Esophagus squamous epithelium (tissue), 4 donors: Measurements from ENCODE around the gene RGL4.

ENCODE experiments used
- POLR2A ChIP-seq, 4 donors: fragments of 450-650 bp; IDR thresholded peaks; one replicate each; pipeline ENCODE4 v1.6.1; 2017; ENCODE audit warnings: antibody characterized with exemption in 4 of 4, mild to moderate bottlenecking in 4 of 4, moderate library complexity in 3 of 4
- TF ChIP-seq, protein P1 (sequence below), 6 experiments: fragments of 450-650 bp in 4 of 6; fragments of 200-600 bp in 2 of 6; sonication (generic) in 2 of 6; IDR thresholded peaks; one replicate each; pipeline ENCODE4 v1.5.1; 2016 to 2019; ENCODE audit warnings: antibody characterized with exemption in 6 of 6, mild to moderate bottlenecking in 4 of 6, moderate library complexity in 4 of 6

DNA sequence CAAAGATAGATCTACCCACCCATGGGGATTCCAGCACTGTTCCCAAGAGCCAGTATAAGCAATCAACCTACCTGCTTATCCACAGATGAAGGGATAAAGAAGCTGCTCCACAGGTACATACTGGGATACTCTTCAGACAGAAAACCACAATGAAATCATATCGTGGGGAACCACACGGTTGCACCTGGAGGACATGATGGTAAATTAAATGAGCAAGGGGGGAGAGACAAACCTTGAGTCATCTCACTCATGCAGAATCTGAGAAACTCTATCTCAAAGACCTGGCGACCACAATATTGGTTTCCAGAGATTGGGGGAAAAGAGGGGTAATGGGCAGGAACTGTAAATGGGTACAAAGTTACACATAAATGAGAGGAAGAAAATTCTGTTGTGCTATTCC is 14.5 kb downstream of the RGL4 start:
- TF ChIP-seq POLR2A (IDR thresholded peaks at IDR 0.05): no peak
- TF ChIP-seq, protein P1, sequence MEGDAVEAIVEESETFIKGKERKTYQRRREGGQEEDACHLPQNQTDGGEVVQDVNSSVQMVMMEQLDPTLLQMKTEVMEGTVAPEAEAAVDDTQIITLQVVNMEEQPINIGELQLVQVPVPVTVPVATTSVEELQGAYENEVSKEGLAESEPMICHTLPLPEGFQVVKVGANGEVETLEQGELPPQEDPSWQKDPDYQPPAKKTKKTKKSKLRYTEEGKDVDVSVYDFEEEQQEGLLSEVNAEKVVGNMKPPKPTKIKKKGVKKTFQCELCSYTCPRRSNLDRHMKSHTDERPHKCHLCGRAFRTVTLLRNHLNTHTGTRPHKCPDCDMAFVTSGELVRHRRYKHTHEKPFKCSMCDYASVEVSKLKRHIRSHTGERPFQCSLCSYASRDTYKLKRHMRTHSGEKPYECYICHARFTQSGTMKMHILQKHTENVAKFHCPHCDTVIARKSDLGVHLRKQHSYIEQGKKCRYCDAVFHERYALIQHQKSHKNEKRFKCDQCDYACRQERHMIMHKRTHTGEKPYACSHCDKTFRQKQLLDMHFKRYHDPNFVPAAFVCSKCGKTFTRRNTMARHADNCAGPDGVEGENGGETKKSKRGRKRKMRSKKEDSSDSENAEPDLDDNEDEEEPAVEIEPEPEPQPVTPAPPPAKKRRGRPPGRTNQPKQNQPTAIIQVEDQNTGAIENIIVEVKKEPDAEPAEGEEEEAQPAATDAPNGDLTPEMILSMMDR (IDR thresholded peaks at IDR 0.05): no peak
